K562 (cell line): ENCODE measurements around the gene TIMM8A. TPM values are rescaled to one million over a fixed set of nuclear protein-coding genes. Genes with fewer than 3 reads are reported as not detected.

Source experiments
- CHD1 ChIP-seq: fragments of 200-600 bp; sonication (generic); IDR thresholded peaks from one replicate; pipeline ENCODE4 v1.6.1; 2012; ENCODE audit warnings: mild to moderate bottlenecking, moderate library complexity, low read length, inconsistent platforms
- CHD2 ChIP-seq: IDR thresholded peaks from 2 replicates; pipeline ENCODE4 v1.6.1; 2011; ENCODE audit warnings: low read depth, low read length
- CREBBP ChIP-seq: IDR thresholded peaks from one replicate; pipeline ENCODE4 v1.6.1; 2012; ENCODE audit warnings: low read depth, mild to moderate bottlenecking, control low read depth, inconsistent platforms, low read length
- CREM ChIP-seq: IDR thresholded peaks from 2 replicates; pipeline ENCODE4 v1.6.1; 2014; ENCODE audit warnings: antibody characterized with exemption, low read depth
- CTBP1 ChIP-seq: fragments of 450-650 bp; IDR thresholded peaks from 2 replicates; pipeline ENCODE4 v1.6.1; 2016; ENCODE audit warnings: borderline replicate concordance
- CTCFL ChIP-seq: IDR thresholded peaks from 2 replicates; pipeline ENCODE4 v1.6.1; 2011; ENCODE audit warnings: borderline replicate concordance, low read depth, mild to moderate bottlenecking, moderate library complexity, low read length; ENCODE audit not compliant: insufficient read depth, poor library complexity, severe bottlenecking
- DDX20 ChIP-seq: fragments of 450-650 bp; IDR thresholded peaks from 2 replicates; pipeline ENCODE4 v1.6.1; 2016; ENCODE audit warnings: missing genetic modification characterization, low read depth, mild to moderate bottlenecking, missing compliant biosample characterization, moderate library complexity
- E2F4 ChIP-seq: sonication (generic); formaldehyde crosslinking; IDR thresholded peaks from 2 replicates; pipeline ENCODE4 v1.8.0; 2022; ENCODE audit warnings: mild to moderate bottlenecking, low read depth, missing genetic modification reagents
- EGR1 ChIP-seq: fragments of 450-650 bp; conservative IDR thresholded peaks from 2 replicates; pipeline ENCODE4 v1.6.1; 2017; ENCODE audit warnings: mild to moderate bottlenecking
- FOXJ2 ChIP-seq: fragments of 200-800 bp; sonication (Bioruptor generic); IDR thresholded peaks from 2 replicates; pipeline ENCODE4 v1.6.1; 2016; ENCODE audit warnings: missing genetic modification characterization, missing compliant biosample characterization
- ILF3 ChIP-seq: fragments of 450-650 bp; IDR thresholded peaks from 2 replicates; pipeline ENCODE4 v1.6.1; 2018; ENCODE audit warnings: antibody characterized with exemption, mild to moderate bottlenecking, moderate library complexity, borderline replicate concordance
- KLF16 ChIP-seq: IDR thresholded peaks from 2 replicates; pipeline ENCODE4 v1.6.1; 2016; ENCODE audit warnings: antibody characterized with exemption
- MCM5 ChIP-seq: fragments of 450-650 bp; IDR thresholded peaks from 2 replicates; pipeline ENCODE4 v1.6.1; 2016; ENCODE audit warnings: low read depth
- POLR2AphosphoS2 ChIP-seq: IDR thresholded peaks from 2 replicates; pipeline ENCODE4 v1.6.1; 2012; ENCODE audit warnings: low read length, improper control_type of control experiment
- SMAD1 ChIP-seq: fragments of 150-350 bp; IDR thresholded peaks from 2 replicates; pipeline ENCODE4 v1.6.1; 2014; ENCODE audit warnings: low read length, low read depth; ENCODE audit not compliant: partially characterized antibody
- SMC3 ChIP-seq: conservative IDR thresholded peaks from 2 replicates; pipeline ENCODE4 v1.6.1; 2011; ENCODE audit warnings: low read depth, low read length, improper control_type of control experiment; ENCODE audit not compliant: insufficient read depth
- SP1 ChIP-seq: sonication (generic); formaldehyde crosslinking; IDR thresholded peaks from 2 replicates; pipeline ENCODE4 v1.8.1; 2022; ENCODE audit warnings: mild to moderate bottlenecking, missing genetic modification reagents
- STAT5A ChIP-seq: IDR thresholded peaks from 2 replicates; pipeline ENCODE4 v1.6.1; 2012; ENCODE audit warnings: low read length, inconsistent platforms, borderline replicate concordance
- TCF7L2 ChIP-seq: fragments of 150-350 bp; IDR thresholded peaks from 2 replicates; pipeline ENCODE4 v1.6.1; 2016; ENCODE audit warnings: low read depth, mild to moderate bottlenecking, low read length, moderate library complexity
- TFAM ChIP-seq: fragments of 250-450 bp; sonication (Bioruptor Pico); conservative IDR thresholded peaks from 2 replicates; pipeline ENCODE4 v1.5.0; 2021; ENCODE audit warnings: mild to moderate bottlenecking, moderate library complexity
- TFE3 ChIP-seq: fragments of 450-650 bp; formaldehyde crosslinking; IDR thresholded peaks from 2 replicates; pipeline ENCODE4 v1.4.0; 2020; ENCODE audit warnings: mild to moderate bottlenecking, mixed read lengths
- USF1 ChIP-seq: sonication (generic); formaldehyde crosslinking; IDR thresholded peaks from 2 replicates; pipeline ENCODE4 v1.9.0; 2022; ENCODE audit warnings: mild to moderate bottlenecking, missing genetic modification reagents
- ZNF140 ChIP-seq: fragments of 250-450 bp; sonication (Bioruptor Pico); IDR thresholded peaks from 2 replicates; pipeline ENCODE4 v1.8.0; 2021; ENCODE audit warnings: moderate library complexity, mild to moderate bottlenecking, inconsistent platforms
- ZNF146 ChIP-seq: IDR thresholded peaks from one replicate; pipeline ENCODE4 v1.6.1; 2018; ENCODE audit warnings: missing compliant biosample characterization; ENCODE audit not compliant: unreplicated experiment
- polyA plus RNA-seq, 8 experiments: library from polyadenylated mRNA; depleted of rRNA in 4 of 8; stranded (reverse) in 5 of 8; unstranded in 3 of 8; fragments of >200 nt; fragmentation: Nextera tagmentation in 2 of 8; fragmentation: Illumina TruSeq in 1 of 8; extraction: Ambion mirVana in 2 of 8; extraction: Trizol in 1 of 8; gene quantifications; 2 replicates each; pipeline versions ENCODE4 v1.2.1 to v1.2.3, GENCODE V29; 2011 to 2014; ENCODE audit warnings: inconsistent platforms in 1 of 8, missing spikeins in 1 of 8
- total RNA-seq, 7 experiments: library from RNA; depleted of rRNA in 6 of 7; stranded (reverse); fragments of >200 nt in 6 of 7; fragmentation: Illumina TruSeq in 2 of 7; extraction: Trizol in 2 of 7; gene quantifications; 2 replicates each; pipeline versions ENCODE4 v1.2.1 to v1.2.3, GENCODE V29; 2011 to 2021; ENCODE audit warnings: low replicate concordance in 1 of 7

TIMM8A gene
- total and polyA plus RNA-seq, 9 of the 15 experiments (the other 6 are each of a cell fraction or from before 2014, with no cell fraction given): 10.9 to 132 (median 41.1) TPM

GRCh38 chrX:101390664-101391525 lies 42.4 kb upstream of the TIMM8A start, which contains the start of gene RPL36A (continued):
- TF ChIP-seq USF1 (CRISPR knock-in tag): no peak
- no peak for TF ChIP-seq TCF7L2
- TF ChIP-seq DDX20 (tag): no peak
- no peak for TF ChIP-seq ZNF146 (CRISPR knock-in tag)
- TF ChIP-seq MCM5: no peak
- no peak for TF ChIP-seq CREBBP
- TF ChIP-seq CHD1: no peak
- no peak for TF ChIP-seq ZNF140
- TF ChIP-seq SMAD1: peak; percentile 49
- TF ChIP-seq FOXJ2 (tag): no peak
- TF ChIP-seq CHD2: no peak
- no peak for TF ChIP-seq KLF16
- no peak for TF ChIP-seq TFE3 (CRISPR knock-in tag)
- no peak for TF ChIP-seq ILF3
- TF ChIP-seq E2F4 (CRISPR knock-in tag): no peak
- TF ChIP-seq POLR2AphosphoS2: peak; percentile 57; the same call in 1 of the 2 replicates
- TF ChIP-seq CTBP1: peak; percentile 43; the same call in 1 of the 2 replicates
- no peak for TF ChIP-seq TFAM (CRISPR knock-in tag)
- no peak for TF ChIP-seq SMC3
- TF ChIP-seq SP1 (CRISPR knock-in tag): 0 out of 2 replicates have a peak, but pooled peaks have one; percentile 48
- TF ChIP-seq CTCFL: peak; percentile 92
- TF ChIP-seq CREM: peak; percentile 83
- TF ChIP-seq STAT5A: peak; percentile 20; the same call in 1 of the 2 replicates
- peak; percentile 36 for TF ChIP-seq EGR1
